Sigmoid colon (tissue), 4 donors: Measurements from ENCODE around the gene METTL13.

ENCODE experiments used
- CTCF ChIP-seq, 4 experiments: fragments of 450-650 bp in 3 of 4; fragments of 200-600 bp in 1 of 4; IDR thresholded peaks; one replicate each; pipeline ENCODE4 v1.5.1; 2016 to 2019; ENCODE audit warnings: antibody characterized with exemption in 4 of 4, mild to moderate bottlenecking in 3 of 4, moderate library complexity in 2 of 4
- EP300 ChIP-seq, 4 donors: sonication (generic); formaldehyde crosslinking; IDR thresholded peaks; one replicate each; pipeline ENCODE4 v1.6.1; 2017; ENCODE audit warnings: antibody characterized with exemption in 4 of 4

GRCh38 chr1:171751221-171751620 is 30.2 kb upstream of the METTL13 start:
- TF ChIP-seq EP300 (IDR thresholded peaks at IDR 0.05) (no peak), CTCF (IDR thresholded peaks at IDR 0.05) (no peak)
